Neural cell (in vitro differentiated cells): ENCODE measurements around the gene FBXW8. TPM values are rescaled to one million over a fixed set of nuclear protein-coding genes. Genes with fewer than 3 reads are reported as not detected.

Source experiments
- H2AFZ ChIP-seq: fragments of 200-600, 300-800 bp; sonication (generic), shearing (Covaris generic); 2 replicates; pipeline ENCODE4 v1.6.0; 2014; ENCODE audit warnings: low read depth, mild to moderate bottlenecking, antibody characterized with exemption, low read length, moderate library complexity
- H3F3A ChIP-seq: fragments of 200-600 bp; shearing (Covaris generic); 2 replicates; pipeline ENCODE4 v1.6.1; 2016; ENCODE audit warnings: mild to moderate bottlenecking, moderate library complexity, mixed read lengths, antibody characterized with exemption, low read length; ENCODE audit not compliant: insufficient read depth, poor library complexity, severe bottlenecking
- H3K27ac ChIP-seq: fragments of 200-600, 300-800 bp; sonication (generic), shearing (Covaris generic); 2 replicates; pipeline ENCODE4 v1.5.1; 2014; ENCODE audit warnings: mild to moderate bottlenecking, low read length, moderate library complexity
- H3K27me3 ChIP-seq: fragments of 300-800, 200-600 bp; sonication (generic), shearing (Covaris generic); 2 replicates; pipeline ENCODE4 v1.6.0; 2014; ENCODE audit warnings: mild to moderate bottlenecking, low read depth, low read length, moderate library complexity; ENCODE audit not compliant: insufficient read depth
- H3K36me3 ChIP-seq: fragments of 300-800, 200-600 bp; sonication (generic), shearing (Covaris generic); 2 replicates; pipeline ENCODE4 v1.5.1; 2014; ENCODE audit warnings: mild to moderate bottlenecking, antibody characterized with exemption, low read length, moderate library complexity; ENCODE audit not compliant: insufficient read depth
- H3K4me2 ChIP-seq: fragments of 300-800, 200-600 bp; sonication (generic), shearing (Covaris generic); 2 replicates; pipeline ENCODE4 v1.6.0; 2014; ENCODE audit warnings: mild to moderate bottlenecking, low read length
- H3K4me3 ChIP-seq: fragments of 300-800, 200-600 bp; sonication (generic), shearing (Covaris generic); 2 replicates; pipeline ENCODE4 v1.5.1; 2014; ENCODE audit warnings: mild to moderate bottlenecking, low read length, moderate library complexity
- H3K79me2 ChIP-seq: fragments of 200-600 bp; shearing (Covaris generic); replicated peaks from 2 replicates; pipeline ENCODE4 v1.6.0; 2014; ENCODE audit warnings: mild to moderate bottlenecking, low read length, moderate library complexity; ENCODE audit not compliant: insufficient read depth
- H3K9ac ChIP-seq: fragments of 300-800, 200-600 bp; sonication (generic), shearing (Covaris generic); 2 replicates; pipeline ENCODE4 v1.6.1; 2016; ENCODE audit warnings: mild to moderate bottlenecking, low read length, mixed read lengths
- H3K9me2 ChIP-seq: fragments of 200-600 bp; shearing (Covaris generic); 2 replicates; pipeline ENCODE4 v1.6.1; 2016; ENCODE audit warnings: mild to moderate bottlenecking, low read length, mixed read lengths; ENCODE audit not compliant: insufficient read depth
- H3K9me3 ChIP-seq: fragments of 200-600, 300-800 bp; sonication (generic), shearing (Covaris generic); 2 replicates; pipeline ENCODE4 v1.6.1; 2016; ENCODE audit warnings: mild to moderate bottlenecking, mixed run types, low read length, moderate library complexity, mixed read lengths
- H4K20me1 ChIP-seq: fragments of 200-600 bp; shearing (Covaris generic); 2 replicates; pipeline ENCODE4 v1.6.1; 2016; ENCODE audit warnings: mild to moderate bottlenecking, mixed run types; ENCODE audit not compliant: insufficient read depth
- CTCF ChIP-seq: fragments of 450-650 bp; IDR thresholded peaks from 2 replicates; pipeline ENCODE4 v1.5.1; 2014; ENCODE audit warnings: antibody characterized with exemption, mild to moderate bottlenecking, moderate library complexity; ENCODE audit not compliant: poor library complexity, severe bottlenecking
- EP300 ChIP-seq: fragments of 450-650 bp; conservative IDR thresholded peaks from 2 replicates; pipeline ENCODE4 v1.6.1; 2014; ENCODE audit warnings: antibody characterized with exemption, mild to moderate bottlenecking, moderate library complexity; ENCODE audit not compliant: poor library complexity, severe bottlenecking
- EZH2 ChIP-seq: fragments of 200-600, 300-800 bp; shearing (Covaris generic), sonication (generic); IDR thresholded peaks from 2 replicates; pipeline ENCODE4 v1.6.1; 2014; ENCODE audit warnings: antibody characterized with exemption, low read length, borderline replicate concordance, mild to moderate bottlenecking; ENCODE audit not compliant: insufficient read depth, poor library complexity, severe bottlenecking
- MXI1 ChIP-seq: fragments of 450-650 bp; conservative IDR thresholded peaks from 2 replicates; pipeline ENCODE4 v1.6.1; 2014; ENCODE audit warnings: antibody characterized with exemption, mild to moderate bottlenecking; ENCODE audit not compliant: poor library complexity, severe bottlenecking
- POLR2AphosphoS5 ChIP-seq: IDR thresholded peaks from 2 replicates; pipeline ENCODE4 v1.6.1; 2012
- RAD21 ChIP-seq: fragments of 450-650 bp; conservative IDR thresholded peaks from 2 replicates; pipeline ENCODE4 v1.6.1; 2014; ENCODE audit warnings: antibody characterized with exemption, mild to moderate bottlenecking, moderate library complexity
- REST ChIP-seq: IDR thresholded peaks from 2 replicates; pipeline ENCODE4 v1.6.1; 2012; ENCODE audit warnings: borderline replicate concordance
- SMC3 ChIP-seq: fragments of 450-650 bp; conservative IDR thresholded peaks from 2 replicates; pipeline ENCODE4 v1.6.1; 2014; ENCODE audit warnings: antibody characterized with exemption, mild to moderate bottlenecking, moderate library complexity; ENCODE audit not compliant: poor library complexity
- TAF1 ChIP-seq: IDR thresholded peaks from 2 replicates; pipeline ENCODE4 v1.6.1; 2012; ENCODE audit warnings: low read depth
- polyA plus RNA-seq: library from polyadenylated mRNA; depleted of rRNA; stranded (reverse); fragments of >200 nt; gene quantifications from 2 replicates; pipeline ENCODE4 v1.2.3, GENCODE V29; 2014

The FBXW8 gene
- polyA plus RNA-seq, 1 donor from 2014 or later = 5.6 TPM

GRCh38 chr12:117080661-117081144 is 170.0 kb downstream of the FBXW8 start:
- H3K79me2 ChIP-seq = no peaks in the 10 kb centered on the region
- no peaks in the 10 kb centered on the region for H3K27me3 ChIP-seq
- no peaks in the 10 kb centered on the region for H3K9me3 ChIP-seq
- no peaks in the 10 kb centered on the region for H3K9me2 ChIP-seq
- H2AFZ ChIP-seq = no peak overlapping the region
- H3K27ac ChIP-seq = no peak overlapping the region
- H3F3A ChIP-seq = no peaks in the 10 kb centered on the region
- no peak overlapping the region for H3K9ac ChIP-seq
- H3K36me3 ChIP-seq = no peaks in the 10 kb centered on the region
- no peak for TF ChIP-seq REST
- TF ChIP-seq TAF1 = no peak
- TF ChIP-seq CTCF = no peak
- TF ChIP-seq EP300 = no peak
- TF ChIP-seq MXI1 = no peak
- TF ChIP-seq EZH2 = no peak
- TF ChIP-seq SMC3 = no peak
- TF ChIP-seq RAD21 = no peak
- no peak for TF ChIP-seq POLR2AphosphoS5
- H4K20me1 ChIP-seq = no peaks in the 10 kb centered on the region
- no peak overlapping the region for H3K4me2 ChIP-seq
- H3K4me3 ChIP-seq = no peak overlapping the region

Other genes with a start within 250 kb of the FBXW8 start
- gene SPRING1, start 172.9 kb upstream of the FBXW8 start, polyA plus RNA-seq = 40.0 and 48.1 TPM in 2 replicates
- gene RNFT2, start 172.6 kb upstream of the FBXW8 start, polyA plus RNA-seq = 18.5 and 20.6 TPM in 2 replicates
- 0.96 and 1.4 TPM in 2 replicates for gene HRK, start 29.5 kb upstream of the FBXW8 start, polyA plus RNA-seq
- 0.42 and 2.9 TPM in 2 replicates for gene TESC, start 188.5 kb downstream of the FBXW8 start, polyA plus RNA-seq